Measurements from ENCODE around the gene FARP1. TPM values are rescaled to one million over a fixed set of nuclear protein-coding genes. Genes with fewer than 3 reads are reported as not detected.

Gene FARP1
- total RNA-seq, 2 donors from 2014 or later, result 0.76 to 0.87 TPM

DNA sequence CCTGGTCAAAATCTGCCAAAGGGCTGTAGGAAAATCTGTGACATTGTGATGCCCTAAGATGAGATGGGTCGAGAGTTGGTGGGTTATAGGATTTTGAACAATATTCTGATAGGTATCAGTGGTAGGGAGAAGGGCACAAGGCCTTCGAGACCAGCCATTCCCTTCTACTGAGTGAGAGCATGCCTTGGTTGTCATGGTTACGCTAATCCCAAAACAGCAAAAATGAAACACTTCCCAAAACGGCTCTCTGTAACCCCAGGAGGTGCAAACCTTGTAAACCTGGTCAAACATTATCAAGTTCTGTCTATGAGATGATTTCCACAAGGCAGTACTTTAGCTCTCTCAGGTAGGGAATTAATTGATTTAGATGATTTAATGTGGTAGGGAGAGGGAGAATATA is 192.8 kb downstream of the FARP1 start:
- DNase-seq (no peak), ATAC-seq (no peak)
- Mint-ChIP-seq H3K27me3 (peaks cover 57% of the 10 kb centered on the region), H3K4me3 (no peak overlapping the region), H3K36me3 (ENCODE audit: low read depth) (no peaks in the 10 kb centered on the region), H3K27ac (no peak overlapping the region), H3K4me1 (no peaks in the 10 kb centered on the region)
- no peaks in the 10 kb centered on the region for H3K9me3 ChIP-seq (ENCODE audit: control insufficient read depth, low read length, poor library complexity, severe bottlenecking)

DNA sequence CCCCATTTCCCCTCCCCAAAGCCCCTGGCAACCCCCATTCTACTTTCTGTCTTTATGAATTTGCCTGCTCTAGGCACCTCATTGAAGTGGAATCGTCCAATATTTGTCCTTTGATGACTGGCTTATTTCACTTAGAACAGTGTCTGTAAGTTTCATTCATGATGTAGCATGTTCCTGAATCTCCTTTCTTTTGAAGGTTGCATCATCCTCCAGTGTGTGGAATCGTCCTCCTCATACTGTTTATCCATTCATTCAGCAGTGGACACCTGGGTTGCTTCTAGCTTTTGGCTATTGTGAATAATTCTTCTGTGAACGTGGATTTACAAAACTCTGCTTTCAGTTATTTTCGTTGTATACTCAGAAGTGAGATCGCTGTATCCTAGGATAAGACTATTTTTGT is 195.4 kb downstream of the FARP1 start:
- peaks cover 54% of the 10 kb centered on the region for H3K27me3 Mint-ChIP-seq
- ATAC-seq (no peak), DNase-seq (no peak)
- no peaks in the 10 kb centered on the region for H3K9me3 ChIP-seq (ENCODE audit: control insufficient read depth, low read length, poor library complexity, severe bottlenecking)
- H3K27ac Mint-ChIP-seq, result no peak overlapping the region
- no peaks in the 10 kb centered on the region for H3K36me3 Mint-ChIP-seq (ENCODE audit: low read depth)
- peaks cover 2% of the 10 kb centered on the region for H3K4me1 Mint-ChIP-seq
- H3K4me3 Mint-ChIP-seq, result no peak overlapping the region

DNA sequence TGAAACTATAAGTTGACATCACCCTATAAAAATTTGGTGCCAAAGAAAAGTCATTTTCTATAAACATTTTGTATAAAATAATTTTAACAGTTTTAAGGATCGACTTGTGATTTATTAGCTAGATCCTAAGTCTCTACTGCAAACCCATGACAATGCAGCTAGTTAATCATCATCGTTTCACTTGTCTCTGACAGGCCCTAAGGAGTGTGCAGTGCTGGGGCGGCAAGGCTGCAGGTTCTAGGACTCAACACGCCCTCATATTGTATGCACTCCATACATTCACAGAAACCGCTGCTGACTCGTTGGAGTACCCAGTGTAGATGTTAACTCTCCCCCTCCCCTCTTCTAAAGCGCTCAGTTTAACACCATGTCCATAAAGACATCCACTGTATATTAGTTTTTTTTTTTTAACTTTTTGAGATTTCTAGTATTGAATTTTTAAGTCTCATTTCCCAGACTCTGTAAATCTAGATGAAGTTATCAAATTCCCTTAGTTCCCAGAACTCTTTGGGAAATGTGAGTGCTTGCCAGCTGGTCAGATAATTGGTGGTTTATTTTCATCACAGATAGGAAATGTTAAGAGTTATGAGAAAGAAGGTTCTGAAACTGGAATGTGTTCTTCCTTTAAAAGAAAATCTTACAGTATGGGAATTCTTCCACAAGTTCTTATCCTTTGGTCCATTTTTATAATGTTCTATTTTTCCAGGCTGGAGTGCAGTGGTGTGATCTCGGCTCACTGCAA is 197.0 kb downstream of the FARP1 start:
- H3K4me1 Mint-ChIP-seq, result peaks cover 2% of the 10 kb centered on the region
- no peak overlapping the region for H3K27ac Mint-ChIP-seq
- ATAC-seq (no peak), DNase-seq (no peak)
- peaks cover 58% of the 10 kb centered on the region for H3K27me3 Mint-ChIP-seq
- H3K36me3 Mint-ChIP-seq (ENCODE audit: low read depth), result no peaks in the 10 kb centered on the region
- H3K4me3 Mint-ChIP-seq, result no peak overlapping the region
- H3K9me3 ChIP-seq (ENCODE audit: control insufficient read depth, low read length, poor library complexity, severe bottlenecking), result no peaks in the 10 kb centered on the region

DNA sequence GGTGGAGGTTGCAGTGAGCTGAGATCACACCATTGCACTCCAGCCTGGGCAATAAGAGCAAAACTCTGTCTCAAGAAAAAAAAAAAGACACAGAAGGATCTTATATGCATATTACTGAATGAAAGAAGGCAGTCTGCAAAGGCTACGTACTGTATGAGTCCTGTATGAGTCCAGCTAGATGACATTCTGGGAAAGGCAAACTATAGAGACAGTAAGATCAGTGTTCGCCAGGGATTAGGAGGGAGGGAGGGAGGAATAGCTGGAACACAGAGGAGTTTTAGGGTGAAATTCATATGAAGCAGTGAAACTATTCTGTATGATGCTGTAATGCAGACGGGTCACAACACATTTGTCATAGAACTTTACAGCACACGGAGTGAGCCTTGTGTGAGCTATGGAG is 200.1 kb downstream of the FARP1 start:
- peaks cover 2% of the 10 kb centered on the region for H3K4me1 Mint-ChIP-seq
- H3K27ac Mint-ChIP-seq, result no peak overlapping the region
- ATAC-seq (no peak), DNase-seq (no peak)
- H3K9me3 ChIP-seq (ENCODE audit: control insufficient read depth, low read length, poor library complexity, severe bottlenecking), result no peaks in the 10 kb centered on the region
- no peaks in the 10 kb centered on the region for H3K36me3 Mint-ChIP-seq (ENCODE audit: low read depth)
- no peak overlapping the region for H3K4me3 Mint-ChIP-seq
- peaks cover 49% of the 10 kb centered on the region for H3K27me3 Mint-ChIP-seq

DNA sequence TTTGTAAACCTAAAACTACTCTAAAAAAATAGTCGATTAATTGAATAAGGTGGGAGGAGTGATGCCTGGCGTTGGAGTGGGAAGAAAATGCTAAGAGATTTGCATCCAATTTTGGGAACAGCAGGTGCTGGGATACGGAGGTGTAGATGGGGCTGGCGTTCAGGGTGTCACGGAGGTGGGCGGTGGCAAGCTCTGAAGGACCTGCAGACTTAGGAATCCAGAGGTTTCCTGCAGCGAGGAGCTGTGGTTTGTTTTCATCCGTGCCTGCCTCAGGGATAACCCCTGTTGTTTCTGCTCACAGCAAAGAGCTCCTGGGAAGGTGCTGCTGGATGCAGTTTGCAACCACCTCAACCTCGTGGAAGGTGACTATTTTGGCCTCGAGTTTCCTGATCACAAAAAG is 200.6 kb downstream of the FARP1 start:
- no peak for ATAC-seq
- Mint-ChIP-seq H3K36me3 (ENCODE audit: low read depth) (no peaks in the 10 kb centered on the region), H3K27me3 (peaks cover 44% of the 10 kb centered on the region), H3K4me3 (no peak overlapping the region), H3K4me1 (peaks cover 2% of the 10 kb centered on the region), H3K27ac (no peak overlapping the region)
- no peaks in the 10 kb centered on the region for H3K9me3 ChIP-seq (ENCODE audit: control insufficient read depth, low read length, poor library complexity, severe bottlenecking)
- no peak for DNase-seq

DNA sequence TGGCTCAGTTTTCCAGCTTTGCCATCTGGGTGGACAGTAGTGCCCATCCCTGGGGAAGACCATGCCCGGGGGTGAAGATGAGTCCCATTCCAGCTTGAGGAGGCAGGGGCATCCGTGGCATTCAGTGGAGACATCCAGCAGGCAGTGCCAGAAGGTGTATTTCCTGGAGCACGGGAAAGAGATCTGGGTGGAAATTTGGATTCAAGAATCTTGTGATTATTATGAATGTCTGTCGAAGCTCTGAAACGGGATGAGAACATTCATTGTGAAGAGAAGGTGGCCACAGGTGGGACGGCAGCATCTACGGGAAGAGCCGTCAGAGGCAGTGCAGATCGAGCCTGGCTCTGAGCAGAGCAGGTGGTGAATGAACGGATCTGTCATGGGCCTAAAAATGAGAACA is 201.5 kb downstream of the FARP1 start:
- Mint-ChIP-seq H3K27ac (no peak overlapping the region), H3K36me3 (ENCODE audit: low read depth) (no peaks in the 10 kb centered on the region), H3K4me3 (no peak overlapping the region), H3K27me3 (peaks cover 36% of the 10 kb centered on the region), H3K4me1 (peaks cover 2% of the 10 kb centered on the region)
- DNase-seq, result no peak
- no peaks in the 10 kb centered on the region for H3K9me3 ChIP-seq (ENCODE audit: control insufficient read depth, low read length, poor library complexity, severe bottlenecking)
- no peak for ATAC-seq

DNA sequence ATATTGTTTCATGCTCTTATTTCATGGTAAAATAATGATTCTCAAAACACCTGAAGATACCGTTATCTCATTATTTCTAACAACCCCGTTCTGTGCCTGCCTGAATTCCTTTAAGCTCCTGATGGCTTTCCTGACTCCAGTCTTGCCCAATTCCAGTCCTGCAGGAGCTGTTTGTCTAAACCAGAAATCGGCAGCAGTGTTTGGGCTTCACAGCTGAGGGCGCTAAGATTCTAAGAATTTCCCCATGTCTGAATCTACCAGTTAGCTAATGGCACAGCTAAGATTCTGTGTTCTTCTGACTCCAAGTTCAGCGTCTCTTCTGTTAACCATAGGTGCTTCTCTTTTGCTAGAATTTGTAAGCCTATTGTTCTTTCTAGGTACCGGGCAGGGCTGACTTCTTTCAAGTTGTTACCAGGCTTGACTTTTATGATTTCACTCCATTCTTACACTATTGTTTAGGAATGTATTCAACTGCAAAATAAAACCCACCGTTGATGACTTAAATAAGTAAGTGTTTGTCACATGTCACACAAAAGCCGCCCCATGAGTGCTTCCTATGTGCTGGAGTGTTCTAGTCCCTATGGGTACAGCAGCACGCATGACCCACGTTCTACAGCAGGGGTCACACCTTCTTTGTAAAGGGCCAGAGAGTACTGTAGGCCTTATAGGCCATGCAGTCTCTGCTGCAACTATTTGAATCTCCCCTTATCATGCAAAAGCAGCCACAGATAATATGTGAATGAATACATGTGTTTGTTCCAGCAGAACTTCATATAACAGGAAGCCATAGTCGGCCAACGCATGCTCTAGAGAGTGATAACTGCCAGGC is 202.4 kb downstream of the FARP1 start:
- H3K4me1 Mint-ChIP-seq, result peaks cover 2% of the 10 kb centered on the region
- no peaks in the 10 kb centered on the region for H3K9me3 ChIP-seq (ENCODE audit: control insufficient read depth, low read length, poor library complexity, severe bottlenecking)
- peaks cover 34% of the 10 kb centered on the region for H3K27me3 Mint-ChIP-seq
- no peak overlapping the region for H3K4me3 Mint-ChIP-seq
- H3K27ac Mint-ChIP-seq, result no peak overlapping the region
- DNase-seq (no peak), ATAC-seq (no peak)
- H3K36me3 Mint-ChIP-seq (ENCODE audit: low read depth), result no peaks in the 10 kb centered on the region

DNA sequence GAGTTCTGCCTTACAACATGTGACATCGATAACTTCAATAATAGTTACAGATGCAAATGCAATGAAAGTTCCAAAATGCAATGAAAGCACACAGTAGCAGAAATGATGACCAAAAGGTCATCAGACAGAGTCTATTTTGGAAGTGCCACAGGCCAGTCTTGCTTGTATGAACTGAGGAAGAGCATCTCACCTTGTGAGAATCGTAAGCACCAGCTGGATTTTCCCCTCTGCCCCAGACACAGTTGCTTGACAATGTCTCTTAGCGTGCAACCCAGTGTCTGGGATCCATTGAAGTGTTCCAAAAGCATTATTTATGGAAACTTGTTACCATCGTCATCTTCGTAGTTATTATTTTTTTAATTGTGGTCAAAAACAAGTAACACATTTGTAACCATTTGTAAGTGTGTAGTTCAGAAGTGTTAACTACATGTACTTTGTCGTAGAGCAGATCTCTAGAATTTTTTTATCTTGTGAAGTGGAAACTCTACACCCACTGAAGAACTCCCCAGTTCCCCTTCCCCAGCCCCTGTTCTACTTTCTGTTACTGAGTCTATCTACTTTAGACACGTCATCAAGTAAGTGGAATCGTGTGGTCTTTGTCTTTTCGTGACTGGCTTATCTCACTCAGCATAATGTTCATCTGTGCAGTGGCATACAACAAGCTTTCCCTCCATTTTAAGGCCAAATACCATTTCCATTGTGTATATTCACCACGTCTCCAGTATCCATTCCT is 204.2 kb downstream of the FARP1 start:
- Mint-ChIP-seq H3K36me3 (ENCODE audit: low read depth) (no peaks in the 10 kb centered on the region), H3K4me3 (no peak overlapping the region), H3K27me3 (peaks cover 24% of the 10 kb centered on the region), H3K27ac (no peak overlapping the region), H3K4me1 (peaks cover 2% of the 10 kb centered on the region)
- no peak for DNase-seq
- no peak for ATAC-seq
- no peaks in the 10 kb centered on the region for H3K9me3 ChIP-seq (ENCODE audit: control insufficient read depth, low read length, poor library complexity, severe bottlenecking)

DNA sequence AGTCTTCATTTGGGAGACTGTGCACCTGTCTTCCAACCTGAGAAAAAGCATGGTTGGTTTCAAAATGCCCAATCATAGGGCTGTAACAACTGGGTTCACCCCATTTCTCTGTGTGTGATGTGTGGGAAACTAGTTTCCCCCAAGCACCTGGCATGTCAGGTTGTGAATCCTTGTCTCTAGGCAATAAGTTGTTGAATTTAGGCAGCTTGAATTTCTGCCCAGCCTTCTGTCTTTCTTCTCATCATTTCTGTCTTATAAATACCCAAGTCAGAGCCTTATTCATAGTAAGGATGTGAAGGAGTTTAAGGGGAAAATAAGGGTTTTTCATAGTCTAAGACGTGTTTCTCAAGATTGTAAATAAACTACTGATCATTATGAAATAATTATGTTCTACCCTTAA is 204.9 kb downstream of the FARP1 start:
- no peak overlapping the region for H3K27ac Mint-ChIP-seq
- no peaks in the 10 kb centered on the region for H3K36me3 Mint-ChIP-seq (ENCODE audit: low read depth)
- H3K9me3 ChIP-seq (ENCODE audit: control insufficient read depth, low read length, poor library complexity, severe bottlenecking), result no peaks in the 10 kb centered on the region
- no peak for DNase-seq
- peaks cover 24% of the 10 kb centered on the region for H3K27me3 Mint-ChIP-seq
- ATAC-seq, result no peak
- peaks cover 2% of the 10 kb centered on the region for H3K4me1 Mint-ChIP-seq
- no peak overlapping the region for H3K4me3 Mint-ChIP-seq

DNA sequence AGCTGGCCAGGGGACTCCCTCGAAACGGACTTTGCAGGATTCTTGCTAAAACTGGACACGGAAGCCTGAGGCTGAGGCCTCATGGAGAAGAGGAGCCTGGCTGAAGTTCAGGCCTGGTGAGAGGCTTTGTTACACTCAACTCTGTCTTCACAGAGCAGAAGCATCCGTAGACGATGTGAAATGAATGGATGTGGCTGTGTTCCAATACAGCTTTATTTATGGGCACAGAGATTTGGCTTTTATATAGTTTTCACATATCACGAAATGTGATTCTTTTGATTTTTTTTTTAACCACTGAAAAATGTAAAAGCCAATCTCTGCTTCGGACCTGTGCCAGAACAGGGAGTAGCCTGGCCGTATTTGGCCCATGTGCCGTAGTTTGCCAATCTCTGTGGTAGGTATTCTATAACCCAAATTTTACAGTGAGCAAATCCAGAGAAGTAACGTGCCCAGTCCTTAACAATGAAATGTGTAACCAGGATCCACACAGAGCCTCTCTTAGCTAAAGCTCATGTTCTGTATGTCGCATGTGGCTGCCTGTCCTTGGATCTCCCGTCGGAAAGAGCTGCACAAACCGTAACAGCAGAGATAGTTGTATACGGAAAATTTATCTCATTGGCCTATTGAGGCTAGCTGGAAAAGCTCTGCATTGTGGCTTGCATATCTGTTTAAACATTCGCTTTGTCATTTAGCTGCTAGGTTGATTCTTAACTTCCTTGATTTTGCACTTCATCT is 205.7 kb downstream of the FARP1 start:
- H3K4me3 Mint-ChIP-seq, result no peak overlapping the region
- no peaks in the 10 kb centered on the region for H3K9me3 ChIP-seq (ENCODE audit: control insufficient read depth, low read length, poor library complexity, severe bottlenecking)
- no peak overlapping the region for H3K27ac Mint-ChIP-seq
- ATAC-seq (no peak), DNase-seq (no peak)
- H3K36me3 Mint-ChIP-seq (ENCODE audit: low read depth), result no peaks in the 10 kb centered on the region
- peaks cover 17% of the 10 kb centered on the region for H3K27me3 Mint-ChIP-seq
- H3K4me1 Mint-ChIP-seq, result no peaks in the 10 kb centered on the region

DNA sequence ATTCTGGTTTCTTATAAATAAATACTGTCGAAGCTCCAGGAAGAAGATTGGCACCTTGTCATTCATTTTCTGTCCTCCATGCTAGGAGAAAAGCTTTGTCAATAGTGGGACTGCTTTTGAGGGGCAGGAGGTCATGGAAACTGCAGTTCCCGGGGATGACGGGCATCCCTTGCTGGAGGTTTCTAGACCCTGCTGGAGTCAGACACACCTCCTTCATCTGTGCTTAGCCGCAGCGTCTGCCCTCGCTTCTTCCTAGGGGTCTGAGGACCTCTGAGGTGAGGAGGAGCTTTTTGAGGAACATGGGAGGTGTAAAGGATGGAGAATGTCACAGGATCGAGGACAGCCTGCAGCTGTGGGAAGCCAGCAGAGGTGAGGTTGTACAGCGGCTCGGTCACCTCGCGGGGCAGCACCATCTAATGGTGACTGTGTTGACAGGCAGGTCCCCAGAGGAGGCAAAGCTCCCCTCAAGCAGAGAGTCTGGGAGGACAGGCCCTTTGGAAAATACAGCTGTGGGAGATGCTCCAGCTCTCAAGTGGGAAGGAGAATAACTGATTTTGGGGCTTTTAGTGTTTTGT is 206.9 kb downstream of the FARP1 start:
- no peak for DNase-seq
- Mint-ChIP-seq H3K4me3 (no peak overlapping the region), H3K27ac (no peak overlapping the region)

DNA sequence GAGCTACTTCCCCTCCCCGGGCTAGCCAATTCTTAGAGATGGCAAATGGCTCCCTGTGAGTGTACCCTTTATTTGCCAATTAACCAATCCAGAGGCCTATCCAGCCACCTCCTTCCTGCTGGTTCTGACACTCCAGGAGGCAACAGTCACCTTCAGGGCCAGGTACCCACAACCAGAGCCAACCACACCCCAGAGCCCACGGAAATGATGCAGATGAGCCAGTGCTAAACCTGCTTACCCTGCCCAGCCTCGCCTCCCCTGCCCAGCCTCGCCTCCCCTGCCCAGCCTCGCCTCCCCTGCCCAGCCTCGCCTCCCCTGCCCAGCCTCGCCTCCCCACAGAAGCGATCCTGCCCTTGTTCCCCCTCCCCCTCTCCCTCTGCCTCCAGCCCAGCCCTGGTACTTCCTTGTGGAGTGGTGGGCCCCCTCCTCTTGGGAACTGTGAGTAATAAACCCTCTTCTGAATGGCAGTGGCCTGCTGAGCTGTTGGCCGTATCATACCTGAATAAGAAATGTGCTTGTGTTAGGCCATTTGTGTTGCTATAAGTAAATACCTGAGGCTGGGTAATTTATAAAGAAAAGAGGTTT is 207.9 kb downstream of the FARP1 start:
- H3K4me1 Mint-ChIP-seq, result no peaks in the 10 kb centered on the region
- H3K27me3 Mint-ChIP-seq, result no peaks in the 10 kb centered on the region
- H3K4me3 Mint-ChIP-seq, result no peak overlapping the region
- no peaks in the 10 kb centered on the region for H3K36me3 Mint-ChIP-seq (ENCODE audit: low read depth)
- H3K9me3 ChIP-seq (ENCODE audit: control insufficient read depth, low read length, poor library complexity, severe bottlenecking), result no peaks in the 10 kb centered on the region
- H3K27ac Mint-ChIP-seq, result no peak overlapping the region
- no peak for DNase-seq
- ATAC-seq, result no peak

More for the DNA sequence above, 206.9 kb downstream of the FARP1 start:
- no peak for ATAC-seq
- H3K27me3 Mint-ChIP-seq, result peaks cover 5% of the 10 kb centered on the region
- H3K9me3 ChIP-seq (ENCODE audit: control insufficient read depth, low read length, poor library complexity, severe bottlenecking), result no peaks in the 10 kb centered on the region
- no peaks in the 10 kb centered on the region for H3K36me3 Mint-ChIP-seq (ENCODE audit: low read depth)
- H3K4me1 Mint-ChIP-seq, result no peaks in the 10 kb centered on the region

Data from T-helper 17 cell (primary cell).